SKM-1 (cell line): ENCODE results near the gene C19orf67.

Source experiments
- DNase-seq: peaks from one replicate; lab custom pipeline; 2025; ENCODE audit not compliant: unreplicated experiment; lab: John Stamatoyannopoulos, UW

The C19orf67 gene

DNA sequence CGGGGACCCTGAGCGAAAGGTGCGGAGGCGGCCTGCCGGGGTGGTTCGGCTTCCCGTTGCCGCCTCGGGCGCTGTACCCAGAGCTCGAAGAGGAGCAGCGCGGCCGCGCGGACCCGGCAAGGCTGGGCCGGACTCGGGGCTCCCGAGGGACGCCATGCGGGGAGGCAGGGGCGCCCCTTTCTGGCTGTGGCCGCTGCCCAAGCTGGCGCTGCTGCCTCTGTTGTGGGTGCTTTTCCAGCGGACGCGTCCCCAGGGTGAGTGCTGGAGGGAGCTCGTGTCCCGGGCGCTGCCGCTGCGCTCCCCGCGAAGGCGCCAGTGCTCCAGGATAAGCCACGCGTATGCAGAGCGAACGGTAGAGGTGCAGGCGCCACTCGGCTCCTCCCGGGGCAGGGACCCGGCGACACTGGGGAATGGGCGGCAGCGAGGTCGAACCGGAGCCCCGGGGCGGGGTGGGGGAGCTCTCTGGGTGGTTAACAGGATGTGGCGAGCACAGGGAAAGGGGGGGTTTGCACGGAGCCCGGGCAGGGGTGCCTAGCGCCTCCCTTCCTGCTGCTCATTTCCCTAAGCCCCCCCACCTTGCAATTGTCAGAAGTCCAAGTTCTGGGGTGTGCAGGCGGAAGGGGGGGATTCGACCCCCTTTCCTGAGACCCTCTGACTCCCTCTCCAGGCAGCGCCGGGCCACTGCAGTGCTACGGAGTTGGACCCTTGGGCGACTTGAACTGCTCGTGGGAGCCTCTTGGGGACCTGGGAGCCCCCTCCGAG lies 53.7 kb downstream of the C19orf67 start, which contains the start of gene IL27RA:
Gene IL27RA (plus strand): TSS at position 44 of the 762 bp plus-strand sequence. CDS start 111 bp downstream, at position 155.
- DNase-seq = peak; percentile 71
